GM12801 (cell line): ENCODE measurements around the gene GLYAT.

Source experiments
- CTCF ChIP-seq: IDR thresholded peaks from one replicate; pipeline ENCODE4 v1.5.1; 2011; ENCODE audit warnings: control low read depth; ENCODE audit not compliant: insufficient read length; ENCODE audit errors: extremely low read depth

The GLYAT gene

GRCh38 chr11:58742140-58742539, 10.4 kb upstream of the GLYAT start:
- TF ChIP-seq CTCF = no peak

DNA sequence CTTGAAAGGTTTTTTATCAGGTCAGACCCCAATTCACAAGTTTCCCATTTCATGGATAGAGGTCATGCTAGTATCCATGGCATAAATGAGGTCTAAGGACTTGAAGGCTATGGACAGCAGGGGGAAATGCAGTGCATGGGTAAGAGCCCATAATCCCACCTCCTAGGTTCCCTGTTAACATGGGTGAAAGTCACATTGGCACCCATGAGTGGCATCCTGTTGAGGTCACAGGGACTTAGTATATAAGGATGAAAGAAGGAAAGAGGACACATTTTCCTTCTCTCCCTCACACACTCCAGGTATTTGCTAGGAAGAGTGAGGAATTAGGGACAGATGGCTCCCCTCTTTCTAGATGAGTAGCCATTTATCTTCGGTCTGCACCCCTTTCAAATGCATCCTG, 9.4 kb upstream of the GLYAT start:
- TF ChIP-seq CTCF = no peak

GRCh38 chr11:58740447-58740846, 8.7 kb upstream of the GLYAT start:
- no peak for TF ChIP-seq CTCF

GRCh38 chr11:58739725-58740430, 8.1 kb upstream of the GLYAT start:
- no peak for TF ChIP-seq CTCF

GRCh38 chr11:58734681-58735490, 3.1 kb upstream of the GLYAT start:
- TF ChIP-seq CTCF = no peak

DNA sequence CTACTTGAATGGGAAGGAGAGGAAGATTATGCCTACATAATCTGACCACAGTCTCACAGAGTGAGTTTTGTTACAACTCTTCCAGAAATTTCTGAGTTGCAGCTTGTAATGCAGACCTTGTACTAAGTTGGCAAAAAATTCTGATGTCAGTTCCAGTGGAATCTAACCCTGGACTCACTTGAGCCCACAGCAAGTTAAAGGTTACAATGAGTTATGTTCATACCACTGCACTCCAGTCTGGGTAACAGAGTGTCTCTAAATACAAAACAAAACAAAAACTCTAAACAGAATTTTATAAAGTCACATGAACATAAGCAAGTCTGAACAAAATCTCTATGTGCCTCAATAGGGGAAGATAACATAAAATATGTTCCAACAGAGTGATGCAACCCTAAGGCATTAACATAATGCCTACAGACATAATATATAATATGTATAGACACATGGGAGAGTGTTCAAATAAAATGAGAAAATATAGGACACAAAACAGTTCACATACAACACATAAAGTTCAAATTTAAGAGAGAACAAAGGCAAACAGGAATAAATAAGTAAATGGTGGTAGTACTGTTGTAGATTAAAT, 1.1 kb downstream of the GLYAT start:
- no peak for TF ChIP-seq CTCF

GRCh38 chr11:58727415-58727797, 4.3 kb downstream of the GLYAT start:
- TF ChIP-seq CTCF = no peak
